Trophoblast cell (in vitro differentiated cells and primary cell): ENCODE data around the gene SLC30A7.

Experiments
- DNase-seq, 2 donors: peaks; one replicate each; pipeline ENCODE4 v3.0.0-alpha.2; 2016
- H2AFZ ChIP-seq: 2 replicates; pipeline ENCODE4 v1.6.1; 2013; ENCODE audit warnings: low read length, moderate library complexity, mild to moderate bottlenecking; ENCODE audit not compliant: insufficient read depth, poor library complexity
- H2AK5ac ChIP-seq: 2 replicates; pipeline ENCODE4 v1.6.1; 2013; ENCODE audit warnings: mild to moderate bottlenecking, low read length
- H2BK120ac ChIP-seq: 2 replicates; pipeline ENCODE4 v1.6.1; 2013; ENCODE audit warnings: low read length, mild to moderate bottlenecking, moderate library complexity; ENCODE audit not compliant: insufficient read depth, poor library complexity
- H2BK12ac ChIP-seq: 2 replicates; pipeline ENCODE4 v1.6.1; 2013; ENCODE audit warnings: mild to moderate bottlenecking, low read length, moderate library complexity
- H2BK5ac ChIP-seq: 2 replicates; pipeline ENCODE4 v1.6.1; 2013; ENCODE audit warnings: low read length, low read depth, moderate library complexity, mild to moderate bottlenecking; ENCODE audit not compliant: poor library complexity
- H3K14ac ChIP-seq: 2 replicates; pipeline ENCODE4 v1.6.1; 2013; ENCODE audit warnings: mild to moderate bottlenecking, low read length
- H3K18ac ChIP-seq: 2 replicates; pipeline ENCODE4 v1.6.1; 2013; ENCODE audit warnings: mild to moderate bottlenecking, low read length
- H3K23ac ChIP-seq: 2 replicates; pipeline ENCODE4 v1.6.1; 2013; ENCODE audit warnings: low read length
- H3K27ac ChIP-seq: 2 replicates; pipeline ENCODE4 v1.5.1; 2013; ENCODE audit warnings: low read depth, mild to moderate bottlenecking, inconsistent platforms, low read length, moderate library complexity
- H3K27me3 ChIP-seq: 2 replicates; pipeline ENCODE4 v1.6.1; 2013; ENCODE audit warnings: inconsistent platforms, mild to moderate bottlenecking, low read length, moderate library complexity; ENCODE audit not compliant: insufficient read depth
- H3K36me3 ChIP-seq, 2 experiments: 1 replicate in 1 of 2; 2 replicates in 1 of 2; pipeline ENCODE4 v1.6.1; 2013; ENCODE audit warnings: low read length in 2 of 2, mild to moderate bottlenecking in 2 of 2, moderate library complexity in 1 of 2; ENCODE audit not compliant: insufficient read depth in 2 of 2, control insufficient read depth in 1 of 2
- H3K4ac ChIP-seq: 2 replicates; pipeline ENCODE4 v1.6.1; 2013; ENCODE audit warnings: low read depth, mild to moderate bottlenecking, low read length, moderate library complexity
- H3K4me1 ChIP-seq, 2 experiments: 1 replicate in 1 of 2; 2 replicates in 1 of 2; pipeline ENCODE4 v1.6.1; 2013; ENCODE audit warnings: low read length in 2 of 2, mild to moderate bottlenecking in 2 of 2, moderate library complexity in 1 of 2; ENCODE audit not compliant: insufficient read depth in 2 of 2, control insufficient read depth in 1 of 2
- H3K4me2 ChIP-seq: 2 replicates; pipeline ENCODE4 v1.6.1; 2013; ENCODE audit warnings: inconsistent platforms, mild to moderate bottlenecking, low read length, moderate library complexity
- H3K4me3 ChIP-seq: 2 replicates; pipeline ENCODE4 v1.5.1; 2013; ENCODE audit warnings: mild to moderate bottlenecking, low read depth, low read length, inconsistent platforms
- H3K79me1 ChIP-seq: one replicate; pipeline ENCODE4 v1.6.1; 2013; ENCODE audit warnings: low read length
- H3K79me2 ChIP-seq: 2 replicates; pipeline ENCODE4 v1.6.1; 2013; ENCODE audit warnings: low read length, mild to moderate bottlenecking; ENCODE audit not compliant: control insufficient read depth, insufficient read depth, poor library complexity
- H3K9ac ChIP-seq: 2 replicates; pipeline ENCODE4 v1.6.1; 2013; ENCODE audit warnings: mild to moderate bottlenecking, low read length
- H3K9me3 ChIP-seq: 2 replicates; pipeline ENCODE4 v1.6.1; 2013; ENCODE audit warnings: low read depth, mild to moderate bottlenecking, control low read depth, inconsistent platforms, low read length; ENCODE audit not compliant: insufficient read depth
- H4K12ac ChIP-seq: 2 replicates; pipeline ENCODE4 v1.6.1; 2013; ENCODE audit warnings: low read depth, mild to moderate bottlenecking, low read length, moderate library complexity
- H4K8ac ChIP-seq: 2 replicates; pipeline ENCODE4 v1.6.1; 2013; ENCODE audit warnings: low read depth, mild to moderate bottlenecking, low read length, moderate library complexity
- H4K91ac ChIP-seq: one replicate; pipeline ENCODE4 v1.6.1; 2013; ENCODE audit warnings: low read depth, mild to moderate bottlenecking, low read length, moderate library complexity
- WGBS: extraction: QIAGEN DNeasy Blood & Tissue Kit; methylation state at CpG from one replicate; pipeline ENCODE4 v1.1.7; 2013; ENCODE audit warnings: missing lambda C conversion rate; ENCODE audit not compliant: insufficient read length, insufficient coverage; ENCODE audit errors: extremely low coverage; 5-methylcytosine and 5-hydroxymethylcytosine counted together

Gene SLC30A7

GRCh38 chr1:100927276-100927675, 31.4 kb downstream of the SLC30A7 start:
- H3K4ac ChIP-seq: no peak overlapping the region
- H3K4me2 ChIP-seq: no peak overlapping the region
- H3K18ac ChIP-seq: no peak overlapping the region
- WGBS: no CpG with 5 or more reads among the region's 2 CpGs
- H4K91ac ChIP-seq: no peak overlapping the region
- no peak overlapping the region for H2BK5ac ChIP-seq
- H3K14ac ChIP-seq: no peak overlapping the region
- H3K4me1 ChIP-seq: no peaks in the 10 kb centered on the region
- H3K27ac ChIP-seq: no peak overlapping the region
- H2BK12ac ChIP-seq: no peak overlapping the region
- no peak overlapping the region for H2AFZ ChIP-seq
- peaks cover 4 to 6% of the 10 kb centered on the region in 2 experiments for H3K36me3 ChIP-seq
- peak in 1 of 2 donors; percentile 14 for DNase-seq
- H3K79me2 ChIP-seq: no peaks in the 10 kb centered on the region
- no peak overlapping the region for H2AK5ac ChIP-seq
- H3K27me3 ChIP-seq: no peaks in the 10 kb centered on the region
- H3K23ac ChIP-seq: no peak overlapping the region
- no peaks in the 10 kb centered on the region for H3K9me3 ChIP-seq
- no peak overlapping the region for H3K9ac ChIP-seq
- no peak overlapping the region for H4K12ac ChIP-seq
- no peak overlapping the region for H2BK120ac ChIP-seq
- no peaks in the 10 kb centered on the region for H3K79me1 ChIP-seq
- no peak overlapping the region for H3K4me3 ChIP-seq
- no peak overlapping the region for H4K8ac ChIP-seq

- H2BK12ac ChIP-seq: no peak overlapping the region
- H3K18ac ChIP-seq: no peak overlapping the region
- H3K27ac ChIP-seq: no peak overlapping the region
- no peaks in the 10 kb centered on the region for H3K79me2 ChIP-seq
- H3K4me2 ChIP-seq: no peak overlapping the region
- no peak overlapping the region for H3K23ac ChIP-seq
- peaks cover 4 to 6% of the 10 kb centered on the region in 2 experiments for H3K36me3 ChIP-seq
- H4K8ac ChIP-seq: no peak overlapping the region
- H2BK120ac ChIP-seq: no peak overlapping the region
- H3K4ac ChIP-seq: no peak overlapping the region
- H4K12ac ChIP-seq: no peak overlapping the region
- H3K79me1 ChIP-seq: no peaks in the 10 kb centered on the region
- H3K9me3 ChIP-seq: no peaks in the 10 kb centered on the region
- H3K9ac ChIP-seq: no peak overlapping the region
- H3K4me1 ChIP-seq: no peaks in the 10 kb centered on the region
- H3K27me3 ChIP-seq: no peaks in the 10 kb centered on the region
- H3K14ac ChIP-seq: no peak overlapping the region
- peak in 1 of 2 donors; percentile 22 for DNase-seq
- no CpG with 5 or more reads among the region's 3 CpGs for WGBS
- H3K4me3 ChIP-seq: no peak overlapping the region
- no peak overlapping the region for H2AK5ac ChIP-seq
- H4K91ac ChIP-seq: no peak overlapping the region
- H2AFZ ChIP-seq: no peak overlapping the region
- H2BK5ac ChIP-seq: no peak overlapping the region
These were observed 32.2 kb downstream of the SLC30A7 start for GRCh38 chr1:100928128-100928527.

DNA sequence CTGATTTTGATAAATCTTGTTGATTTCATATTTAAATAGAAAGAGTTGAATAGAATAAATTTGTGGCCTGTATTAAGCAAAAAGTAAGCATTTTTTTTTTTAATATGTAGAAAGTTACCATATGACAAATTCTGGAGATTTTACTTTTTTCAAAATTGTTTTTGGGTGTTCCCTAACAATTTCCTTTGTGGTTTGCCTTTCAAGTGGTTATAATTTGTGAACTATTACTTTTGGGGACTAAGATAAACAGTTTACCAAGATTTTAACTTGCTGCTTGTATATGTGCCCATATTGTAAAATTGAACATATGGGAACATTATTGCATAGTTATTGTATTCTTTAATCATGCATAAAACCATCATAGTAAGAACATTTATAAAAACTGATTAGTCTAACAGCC, 34.6 kb downstream of the SLC30A7 start:
- Histone ChIP-seq H2BK5ac (no peak overlapping the region), H3K27ac (no peak overlapping the region), H3K4ac (no peak overlapping the region), H4K8ac (no peak overlapping the region), H3K4me1 (no peaks in the 10 kb centered on the region), H2AFZ (no peak overlapping the region), H4K91ac (no peak overlapping the region), H2AK5ac (no peak overlapping the region), H3K23ac (no peak overlapping the region), H3K4me2 (no peak overlapping the region), H3K4me3 (no peak overlapping the region), H2BK12ac (no peak overlapping the region), H3K14ac (no peak overlapping the region), H3K27me3 (no peaks in the 10 kb centered on the region), H4K12ac (no peak overlapping the region), H3K18ac (no peak overlapping the region), H3K36me3 (peaks cover 3 to 5% of the 10 kb centered on the region in 2 experiments), H3K79me1 (no peaks in the 10 kb centered on the region), H3K79me2 (no peaks in the 10 kb centered on the region), H3K9me3 (no peaks in the 10 kb centered on the region), H3K9ac (no peak overlapping the region), H2BK120ac (no peak overlapping the region)
- no peak for DNase-seq

DNA sequence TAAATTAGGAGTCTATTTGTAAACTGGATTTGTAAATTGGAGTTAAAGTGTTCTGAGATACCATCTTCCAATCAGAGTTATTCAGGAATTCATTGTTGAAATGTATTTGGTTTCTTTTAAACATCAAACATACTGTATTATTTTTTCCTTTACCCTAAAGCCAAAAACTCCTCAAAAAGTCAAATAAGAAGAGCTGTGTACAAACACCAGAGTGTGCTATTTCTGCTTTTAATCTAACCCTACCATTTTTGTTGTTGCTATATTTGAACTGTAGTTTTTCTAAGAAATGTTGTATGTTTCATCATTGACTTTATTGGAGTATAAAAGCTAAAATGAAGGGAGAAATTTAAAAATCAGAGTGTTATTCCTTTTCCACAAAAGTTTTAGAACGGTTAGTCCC, 35.8 kb downstream of the SLC30A7 start:
- Histone ChIP-seq H3K4me2 (no peak overlapping the region), H4K91ac (no peak overlapping the region), H3K79me2 (no peaks in the 10 kb centered on the region), H3K14ac (no peak overlapping the region), H4K12ac (no peak overlapping the region), H3K27ac (no peak overlapping the region), H2AFZ (no peak overlapping the region), H3K79me1 (no peaks in the 10 kb centered on the region), H3K27me3 (no peaks in the 10 kb centered on the region), H3K23ac (no peak overlapping the region), H3K4ac (no peak overlapping the region), H3K36me3 (peaks cover 0 to 2% of the 10 kb centered on the region in 2 experiments), H3K9me3 (no peaks in the 10 kb centered on the region), H3K18ac (no peak overlapping the region), H2AK5ac (no peak overlapping the region), H2BK5ac (no peak overlapping the region), H3K4me1 (no peaks in the 10 kb centered on the region), H4K8ac (no peak overlapping the region), H2BK120ac (no peak overlapping the region), H3K4me3 (no peak overlapping the region), H3K9ac (no peak overlapping the region), H2BK12ac (no peak overlapping the region)
- WGBS: no CpG with 5 or more reads among the region's 1 CpG
- DNase-seq: no peak
